Mesenchymal stem cell (in vitro differentiated cells and primary cell): ENCODE results near the gene TMEM272.

ENCODE experiments used
- DNase-seq: peaks from one replicate; pipeline ENCODE4 v3.0.0-alpha.2; 2013
- H2AFZ ChIP-seq: one replicate; pipeline ENCODE4 v1.6.1; 2013; ENCODE audit warnings: low read depth, mild to moderate bottlenecking, control low read depth, inconsistent platforms, low read length, moderate library complexity
- H2AK5ac ChIP-seq: 2 replicates; pipeline ENCODE4 v1.6.1; 2013; ENCODE audit warnings: low read length, moderate library complexity, mild to moderate bottlenecking, inconsistent platforms; ENCODE audit not compliant: severe bottlenecking
- H2BK120ac ChIP-seq: one replicate; pipeline ENCODE4 v1.6.1; 2013; ENCODE audit warnings: low read depth, mild to moderate bottlenecking, inconsistent platforms, low read length, moderate library complexity
- H2BK12ac ChIP-seq, 2 experiments: one replicate each; pipeline ENCODE4 v1.6.1; 2013; ENCODE audit warnings: inconsistent platforms in 2 of 2, low read length in 2 of 2, mild to moderate bottlenecking in 2 of 2, moderate library complexity in 2 of 2, control low read depth in 1 of 2
- H2BK15ac ChIP-seq: one replicate; pipeline ENCODE4 v1.6.1; 2013; ENCODE audit warnings: mild to moderate bottlenecking, low read depth, inconsistent platforms; ENCODE audit not compliant: poor library complexity, severe bottlenecking
- H2BK5ac ChIP-seq: 2 replicates; pipeline ENCODE4 v1.6.1; 2013; ENCODE audit warnings: low read depth, mild to moderate bottlenecking, low read length, control low read depth, inconsistent platforms; ENCODE audit not compliant: poor library complexity, severe bottlenecking
- H3K14ac ChIP-seq, 2 experiments: one replicate each; pipeline ENCODE4 v1.6.1; 2013; ENCODE audit warnings: inconsistent platforms in 2 of 2, low read length in 2 of 2, control low read depth in 1 of 2, mild to moderate bottlenecking in 1 of 2, moderate library complexity in 1 of 2
- H3K18ac ChIP-seq, 2 experiments: one replicate each; pipeline ENCODE4 v1.6.1; 2013; ENCODE audit warnings: inconsistent platforms in 2 of 2, low read length in 2 of 2, control low read depth in 1 of 2, low read depth in 1 of 2, mild to moderate bottlenecking in 1 of 2
- H3K23ac ChIP-seq, 2 experiments: one replicate each; pipeline ENCODE4 v1.6.1; 2013; ENCODE audit warnings: inconsistent platforms in 2 of 2, low read length in 2 of 2, mild to moderate bottlenecking in 2 of 2, moderate library complexity in 2 of 2, control low read depth in 1 of 2
- H3K27ac ChIP-seq: 2 replicates; pipeline ENCODE4 v1.5.1; 2013; ENCODE audit warnings: mild to moderate bottlenecking, moderate library complexity, low read length, control low read depth, inconsistent platforms; ENCODE audit not compliant: poor library complexity, severe bottlenecking
- H3K27me3 ChIP-seq, 2 experiments: 2 replicates each; pipeline versions ENCODE4 v1.6.1 to v1.7.0; 2013; ENCODE audit warnings: low read length in 2 of 2, mild to moderate bottlenecking in 2 of 2, moderate library complexity in 2 of 2, control low read depth in 1 of 2, inconsistent platforms in 1 of 2; ENCODE audit not compliant: control insufficient read depth in 1 of 2, insufficient read depth in 1 of 2
- H3K36me3 ChIP-seq, 2 experiments: 2 replicates each; pipeline versions ENCODE4 v1.6.1 to v1.7.0; 2013; ENCODE audit warnings: low read length in 2 of 2, control low read depth in 1 of 2, inconsistent platforms in 1 of 2, low read depth in 1 of 2, mild to moderate bottlenecking in 1 of 2; ENCODE audit not compliant: insufficient read depth in 2 of 2, control insufficient read depth in 1 of 2
- H3K4ac ChIP-seq, 2 experiments: one replicate each; pipeline ENCODE4 v1.6.1; 2013; ENCODE audit warnings: inconsistent platforms in 2 of 2, low read length in 2 of 2, mild to moderate bottlenecking in 2 of 2, moderate library complexity in 2 of 2, control low read depth in 1 of 2, low read depth in 1 of 2
- H3K4me1 ChIP-seq: 2 replicates; pipeline ENCODE4 v1.6.1; 2013; ENCODE audit warnings: low read depth, low read length, control low read depth; ENCODE audit not compliant: control insufficient read depth, insufficient read depth
- H3K4me2 ChIP-seq: 2 replicates; pipeline ENCODE4 v1.6.1; 2013; ENCODE audit warnings: low read length, mild to moderate bottlenecking, inconsistent platforms; ENCODE audit not compliant: poor library complexity, severe bottlenecking
- H3K4me3 ChIP-seq, 2 experiments: 2 replicates each; pipeline versions ENCODE4 v1.5.1 to v1.7.0; 2013; ENCODE audit warnings: low read length in 2 of 2, mild to moderate bottlenecking in 2 of 2, control low read depth in 1 of 2, low read depth in 1 of 2; ENCODE audit not compliant: insufficient read depth in 1 of 2
- H3K79me1 ChIP-seq: replicated peaks from 2 replicates; pipeline ENCODE4 v1.6.1; 2013; ENCODE audit warnings: mild to moderate bottlenecking, control low read depth, low read length, inconsistent platforms; ENCODE audit not compliant: poor library complexity, severe bottlenecking
- H3K9ac ChIP-seq: 2 replicates; pipeline ENCODE4 v1.7.0; 2013; ENCODE audit warnings: mild to moderate bottlenecking, low read length, moderate library complexity
- H3K9me3 ChIP-seq: 2 replicates; pipeline ENCODE4 v1.7.0; 2013; ENCODE audit warnings: mild to moderate bottlenecking, low read length; ENCODE audit not compliant: control insufficient read depth
- H4K8ac ChIP-seq: one replicate; pipeline ENCODE4 v1.6.1; 2013; ENCODE audit warnings: inconsistent platforms, mild to moderate bottlenecking, low read length, moderate library complexity
- H4K91ac ChIP-seq: one replicate; pipeline ENCODE4 v1.6.1; 2013; ENCODE audit warnings: mild to moderate bottlenecking, low read length, inconsistent platforms
- WGBS: methylation state at CpG from one replicate; pipeline ENCODE4 v1.1.7; 2013; ENCODE audit warnings: mixed read lengths; 5-methylcytosine and 5-hydroxymethylcytosine counted together

TMEM272 gene

DNA sequence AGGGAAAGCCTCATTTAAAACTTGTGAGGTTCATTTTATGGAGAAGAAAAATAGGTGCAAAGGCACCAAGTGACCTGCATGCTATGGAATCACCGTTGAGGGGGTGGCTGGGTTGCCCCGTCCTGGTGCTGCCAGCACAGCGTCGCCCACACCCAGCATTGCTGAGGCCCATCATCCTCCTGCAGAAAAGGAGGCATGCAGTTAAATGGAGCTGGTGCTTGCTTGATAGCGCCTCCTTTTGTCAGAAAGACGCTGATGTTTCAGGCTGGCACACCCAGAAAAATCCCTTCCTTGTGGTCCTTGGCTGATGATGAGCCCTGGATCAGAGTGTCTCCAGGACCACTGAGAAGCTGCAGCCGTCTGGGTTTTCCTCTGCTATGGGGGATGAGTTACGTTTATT is 77.9 kb downstream of the TMEM272 start:
- no peak overlapping the region for H3K23ac ChIP-seq
- no peak overlapping the region for H4K91ac ChIP-seq
- no peak overlapping the region for H3K27ac ChIP-seq
- H3K9ac ChIP-seq, result no peak overlapping the region
- no peak overlapping the region for H2BK15ac ChIP-seq
- no peaks in the 10 kb centered on the region for H3K27me3 ChIP-seq
- no peak overlapping the region for H2BK12ac ChIP-seq
- no peak overlapping the region for H2AK5ac ChIP-seq
- no peak overlapping the region for H3K18ac ChIP-seq
- H3K4me3 ChIP-seq, result no peak overlapping the region
- no peaks in the 10 kb centered on the region for H3K9me3 ChIP-seq
- no peak overlapping the region for H2BK120ac ChIP-seq
- DNase-seq, result no peak
- no peak overlapping the region for H2AFZ ChIP-seq
- H3K4ac ChIP-seq, result no peak overlapping the region
- no peak overlapping the region for H3K14ac ChIP-seq
- no peak overlapping the region for H3K4me2 ChIP-seq
- WGBS, result 96% methylated on average over 8 of the region's 8 CpGs
- H3K79me1 ChIP-seq, result peaks cover 17% of the 10 kb centered on the region
- no peak overlapping the region for H2BK5ac ChIP-seq
- H3K4me1 ChIP-seq, result peaks cover 11% of the 10 kb centered on the region
- no peak overlapping the region for H4K8ac ChIP-seq
- peaks cover 27 to 33% of the 10 kb centered on the region in 2 experiments for H3K36me3 ChIP-seq

DNA sequence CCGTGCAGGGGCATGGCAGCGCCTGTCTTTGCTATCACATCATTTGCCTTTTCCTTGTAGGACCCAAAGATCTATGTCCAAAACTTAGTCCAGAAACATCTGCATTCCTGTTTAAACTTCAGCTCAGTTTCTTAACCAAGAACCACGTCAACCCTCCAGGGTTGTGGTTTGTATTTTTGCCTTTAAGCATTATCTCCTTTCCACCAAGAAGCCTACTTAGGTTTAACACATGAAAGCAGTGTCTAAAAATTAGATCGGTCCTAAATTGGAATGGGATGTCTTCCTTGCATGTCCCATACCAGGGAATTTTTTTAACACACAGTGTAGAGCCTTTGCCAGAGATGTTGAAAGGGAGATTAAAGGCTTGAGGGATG is 79.8 kb downstream of the TMEM272 start:
- Histone ChIP-seq H3K9me3 (no peaks in the 10 kb centered on the region), H3K18ac (peak overlapping the region in 1 of 2 experiments; percentile 54), H3K27me3 (no peaks in the 10 kb centered on the region)

DNA sequence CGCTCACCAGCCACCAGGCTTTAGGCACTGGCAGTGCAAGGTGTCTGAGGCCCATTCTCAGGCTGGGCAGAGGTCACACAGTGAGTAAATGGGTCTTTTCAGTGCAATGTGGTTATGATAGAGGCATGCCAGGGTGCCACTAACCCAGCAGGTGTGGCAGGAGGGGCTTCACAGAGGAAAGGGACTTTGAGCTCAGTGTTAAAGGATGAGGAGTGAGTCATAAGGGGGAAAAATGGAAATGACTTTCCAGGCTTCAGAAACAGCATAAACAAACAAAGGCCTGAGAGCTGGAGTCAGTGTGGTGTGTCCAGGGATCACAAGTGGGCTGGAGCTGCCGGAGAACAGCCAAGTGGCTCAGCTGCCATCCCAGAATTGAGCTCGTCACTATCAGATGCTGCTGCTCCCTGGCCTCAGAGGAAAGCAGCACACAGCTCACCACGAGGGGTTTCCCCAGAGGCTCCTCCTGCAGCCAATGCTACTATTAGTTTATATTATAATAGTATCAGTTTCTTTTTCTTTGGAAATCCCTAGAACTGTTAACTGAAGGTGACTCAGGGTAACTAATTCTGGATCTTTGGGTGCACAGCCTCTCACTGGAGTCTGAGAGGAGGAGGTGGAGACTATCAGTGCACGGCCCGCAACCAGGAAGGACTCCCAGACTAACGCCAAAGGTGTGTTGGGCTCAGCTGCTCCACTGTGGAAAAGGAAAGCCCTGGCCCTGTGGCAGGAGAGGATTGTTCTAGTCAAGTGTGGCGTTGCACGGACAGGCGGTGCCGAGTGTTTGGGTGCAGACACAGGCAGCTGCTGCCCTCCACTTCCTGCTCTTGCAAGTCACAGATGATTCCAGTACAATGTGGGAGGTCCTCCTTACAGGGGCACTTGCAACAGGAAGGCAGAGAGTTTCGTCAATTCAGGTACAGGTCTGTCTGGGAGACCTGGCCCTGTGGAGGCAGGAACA is 80.5 kb downstream of the TMEM272 start:
- H3K23ac ChIP-seq, result no peak overlapping the region
- H3K36me3 ChIP-seq, result peaks cover 38 to 48% of the 10 kb centered on the region in 2 experiments
- H3K27me3 ChIP-seq, result no peaks in the 10 kb centered on the region
- no peak overlapping the region for H4K91ac ChIP-seq
- no peak overlapping the region for H3K4me2 ChIP-seq
- peak overlapping the region in 1 of 2 experiments; percentile 94 for H2BK12ac ChIP-seq
- H2BK15ac ChIP-seq, result no peak overlapping the region
- H2BK5ac ChIP-seq, result no peak overlapping the region
- peak; percentile 98 for DNase-seq
- H2BK120ac ChIP-seq, result no peak overlapping the region
- peak overlapping the region; percentile 54 to 58 for H3K18ac ChIP-seq
- WGBS, result 56% methylated on average over 10 of the region's 12 CpGs
- peak overlapping the region; percentile 6 for H3K27ac ChIP-seq
- no peaks in the 10 kb centered on the region for H3K9me3 ChIP-seq
- H3K79me1 ChIP-seq, result peaks cover 19% of the 10 kb centered on the region
- H3K9ac ChIP-seq, result peak overlapping the region; percentile 79
- peak overlapping the region; percentile 21 for H4K8ac ChIP-seq
- peaks cover 14% of the 10 kb centered on the region for H3K4me1 ChIP-seq
- no peak overlapping the region for H2AK5ac ChIP-seq
- H2AFZ ChIP-seq, result peak overlapping the region; percentile 6
- peak overlapping the region in 1 of 2 experiments; percentile 70 for H3K4me3 ChIP-seq
- H3K4ac ChIP-seq, result peak overlapping the region in 1 of 2 experiments; percentile 65
- H3K14ac ChIP-seq, result peak overlapping the region in 1 of 2 experiments; percentile 94

More for the DNA sequence above, 79.8 kb downstream of the TMEM272 start:
- Histone ChIP-seq H3K4me2 (no peak overlapping the region), H3K14ac (peak overlapping the region in 1 of 2 experiments; percentile 94), H3K36me3 (peaks cover 38 to 43% of the 10 kb centered on the region in 2 experiments), H4K91ac (no peak overlapping the region), H2AFZ (no peak overlapping the region), H2BK5ac (no peak overlapping the region), H2AK5ac (no peak overlapping the region), H2BK12ac (peak overlapping the region in 1 of 2 experiments; percentile 94), H3K23ac (no peak overlapping the region), H3K27ac (peak overlapping the region; percentile 6), H3K4me3 (peak overlapping the region in 1 of 2 experiments; percentile 70), H3K4ac (peak overlapping the region in 1 of 2 experiments; percentile 65), H2BK15ac (no peak overlapping the region), H3K79me1 (peaks cover 20% of the 10 kb centered on the region), H2BK120ac (no peak overlapping the region), H4K8ac (peak overlapping the region; percentile 14), H3K9ac (peak overlapping the region; percentile 79), H3K4me1 (peaks cover 14% of the 10 kb centered on the region)
- WGBS, result 91% methylated on average over 2 of the region's 4 CpGs
- no peak for DNase-seq

DNA sequence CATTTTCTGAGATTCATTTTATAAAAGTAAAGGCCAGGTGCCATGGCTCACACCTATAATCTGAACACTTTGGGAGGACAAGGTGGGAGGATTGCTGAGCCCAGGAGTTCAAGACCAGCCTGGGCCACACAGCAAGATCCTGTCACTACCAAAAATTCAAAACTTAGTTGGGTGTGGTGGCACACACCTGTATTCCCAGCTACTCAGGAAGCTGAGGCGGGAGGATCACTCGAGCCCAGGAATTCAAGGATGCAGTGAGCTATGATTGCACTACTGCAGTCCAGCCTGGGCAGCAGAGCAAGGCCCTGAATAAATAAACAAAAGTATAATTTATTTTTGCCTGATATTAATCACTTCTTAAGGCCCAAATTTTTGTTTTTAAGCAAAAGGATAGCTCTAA is 81.5 kb downstream of the TMEM272 start:
- Histone ChIP-seq H3K9ac (no peak overlapping the region), H4K91ac (no peak overlapping the region), H3K4me2 (no peak overlapping the region), H3K36me3 (peaks cover 36 to 56% of the 10 kb centered on the region in 2 experiments), H3K4ac (no peak overlapping the region), H2BK120ac (no peak overlapping the region), H3K27me3 (no peaks in the 10 kb centered on the region), H3K9me3 (no peaks in the 10 kb centered on the region), H4K8ac (no peak overlapping the region), H3K4me1 (peaks cover 12% of the 10 kb centered on the region), H3K18ac (no peak overlapping the region), H3K4me3 (no peak overlapping the region), H2AK5ac (no peak overlapping the region), H2BK5ac (no peak overlapping the region), H3K79me1 (peaks cover 17% of the 10 kb centered on the region), H2AFZ (no peak overlapping the region), H2BK15ac (no peak overlapping the region), H3K27ac (no peak overlapping the region), H2BK12ac (no peak overlapping the region), H3K14ac (no peak overlapping the region), H3K23ac (no peak overlapping the region)
- WGBS, result 72% methylated on average over 2 of the region's 2 CpGs
- no peak for DNase-seq
